Measurements from ENCODE around the gene KRCC1.

Gene KRCC1

DNA sequence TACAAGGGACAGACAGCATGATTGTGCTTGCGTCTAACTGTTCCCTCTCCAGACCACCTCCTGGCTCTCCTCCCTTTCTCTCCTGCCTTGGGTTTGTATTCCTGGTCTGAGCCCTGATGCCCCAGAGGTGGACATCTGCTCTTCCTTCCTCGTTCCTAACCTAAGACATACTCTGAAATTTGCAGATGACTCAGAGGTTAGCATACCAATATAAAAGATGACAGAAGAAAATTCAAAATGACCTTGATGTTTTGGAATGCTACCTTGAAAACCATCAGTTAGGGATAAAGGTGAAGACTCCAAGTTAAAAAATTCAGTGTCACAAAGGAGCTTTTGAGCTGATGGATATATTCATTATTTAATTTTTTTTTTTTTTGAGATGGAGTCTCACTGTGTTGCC is 25.0 kb upstream of the KRCC1 start:
- TF ChIP-seq CTCF (IDR thresholded peaks at IDR 0.05; ENCODE audit: poor library complexity, severe bottlenecking), result no peak
- H3K27me3 ChIP-seq (ENCODE audit: insufficient read depth, poor library complexity, severe bottlenecking), result no peaks in the 10 kb centered on the region
- no peaks in the 10 kb centered on the region for H3K4me1 ChIP-seq (ENCODE audit: insufficient read depth, poor library complexity, severe bottlenecking)
- H3K27ac ChIP-seq (ENCODE audit: poor library complexity, severe bottlenecking), result no peak overlapping the region
- no peaks in the 10 kb centered on the region for H3K36me3 ChIP-seq (ENCODE audit: low read depth)
- no peak overlapping the region for H3K4me3 ChIP-seq (ENCODE audit: severe bottlenecking)
- no peak for DNase-seq (ENCODE audit: low spot score)
- H3K9me3 ChIP-seq (ENCODE audit: severe bottlenecking), result no peaks in the 10 kb centered on the region
- peak; percentile 48; the same call in 1 of the 3 replicates for ATAC-seq (ENCODE audit: low read depth)

DNA sequence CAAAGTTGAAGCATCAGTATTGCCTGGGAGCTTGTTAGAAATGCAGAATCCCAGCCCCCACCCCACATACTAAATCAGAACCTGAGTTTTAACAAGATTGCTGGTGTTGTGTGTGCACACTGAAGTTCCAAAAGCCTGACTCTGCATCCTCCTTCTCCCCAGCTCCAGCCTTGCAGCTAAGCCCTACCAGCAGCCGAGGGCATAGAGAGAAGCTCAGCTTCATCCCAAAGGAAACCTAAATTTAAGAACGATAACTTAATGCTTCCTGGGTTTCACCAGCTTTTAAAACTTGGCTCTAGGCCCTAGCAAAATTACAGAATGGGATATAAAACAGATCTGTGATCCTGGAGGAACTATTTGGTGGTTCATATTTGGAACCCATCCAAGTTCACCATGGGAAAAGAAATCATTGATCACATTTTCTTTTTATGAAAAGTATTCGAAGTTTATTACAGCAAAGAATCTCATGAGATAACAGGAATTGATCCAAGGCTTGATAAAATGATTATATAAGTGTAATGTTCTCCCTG is 23.1 kb upstream of the KRCC1 start:
- Histone ChIP-seq H3K4me1 (ENCODE audit: insufficient read depth, poor library complexity, severe bottlenecking) (no peaks in the 10 kb centered on the region), H3K36me3 (ENCODE audit: low read depth) (no peaks in the 10 kb centered on the region), H3K27me3 (ENCODE audit: insufficient read depth, poor library complexity, severe bottlenecking) (no peaks in the 10 kb centered on the region), H3K4me3 (ENCODE audit: severe bottlenecking) (no peak overlapping the region), H3K9me3 (ENCODE audit: severe bottlenecking) (no peaks in the 10 kb centered on the region), H3K27ac (ENCODE audit: poor library complexity, severe bottlenecking) (no peak overlapping the region)
- DNase-seq (ENCODE audit: low spot score) (no peak), ATAC-seq (ENCODE audit: low read depth) (no peak)
- TF ChIP-seq CTCF (IDR thresholded peaks at IDR 0.05; ENCODE audit: poor library complexity, severe bottlenecking), result no peak

DNA sequence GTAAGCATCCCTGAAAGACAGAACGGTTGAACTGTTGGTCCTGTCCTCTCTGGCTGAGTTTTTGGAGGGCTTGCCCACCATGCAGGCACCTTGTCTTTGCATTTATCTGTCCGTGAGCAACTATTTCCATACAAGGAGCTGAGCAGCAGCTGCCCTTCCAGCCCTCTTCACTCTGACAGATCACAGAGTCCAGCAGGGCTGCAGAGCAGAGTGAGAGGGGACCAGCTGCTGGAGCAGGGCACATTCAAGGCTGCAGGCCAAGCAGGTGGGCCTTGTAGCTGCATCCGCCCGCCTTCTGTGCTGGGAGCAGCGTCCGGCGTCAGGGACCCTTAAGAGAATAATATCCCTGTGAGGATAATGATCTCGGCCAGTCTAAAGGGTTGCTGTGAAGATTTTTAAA is 21.5 kb upstream of the KRCC1 start:
- TF ChIP-seq CTCF (IDR thresholded peaks at IDR 0.05; ENCODE audit: poor library complexity, severe bottlenecking), result no peak
- no peaks in the 10 kb centered on the region for H3K9me3 ChIP-seq (ENCODE audit: severe bottlenecking)
- no peaks in the 10 kb centered on the region for H3K36me3 ChIP-seq (ENCODE audit: low read depth)
- H3K27me3 ChIP-seq (ENCODE audit: insufficient read depth, poor library complexity, severe bottlenecking), result no peaks in the 10 kb centered on the region
- H3K4me3 ChIP-seq (ENCODE audit: severe bottlenecking), result no peak overlapping the region
- no peak for ATAC-seq (ENCODE audit: low read depth)
- H3K27ac ChIP-seq (ENCODE audit: poor library complexity, severe bottlenecking), result no peak overlapping the region
- DNase-seq (ENCODE audit: low spot score), result no peak
- no peaks in the 10 kb centered on the region for H3K4me1 ChIP-seq (ENCODE audit: insufficient read depth, poor library complexity, severe bottlenecking)

GRCh38 chr2:88074854-88075292 is 19.3 kb upstream of the KRCC1 start:
- DNase-seq (ENCODE audit: low spot score) (no peak), ATAC-seq (ENCODE audit: low read depth) (peak; percentile 91)
- Histone ChIP-seq H3K27ac (ENCODE audit: poor library complexity, severe bottlenecking) (no peak overlapping the region), H3K36me3 (ENCODE audit: low read depth) (no peaks in the 10 kb centered on the region), H3K27me3 (ENCODE audit: insufficient read depth, poor library complexity, severe bottlenecking) (no peaks in the 10 kb centered on the region), H3K4me3 (ENCODE audit: severe bottlenecking) (no peak overlapping the region), H3K9me3 (ENCODE audit: severe bottlenecking) (no peaks in the 10 kb centered on the region), H3K4me1 (ENCODE audit: insufficient read depth, poor library complexity, severe bottlenecking) (no peaks in the 10 kb centered on the region)
- no peak for TF ChIP-seq CTCF (IDR thresholded peaks at IDR 0.05; ENCODE audit: poor library complexity, severe bottlenecking)

- H3K27ac ChIP-seq (ENCODE audit: poor library complexity, severe bottlenecking), result no peak overlapping the region
- ATAC-seq (ENCODE audit: low read depth) (no peak), DNase-seq (ENCODE audit: low spot score) (no peak)
- H3K9me3 ChIP-seq (ENCODE audit: severe bottlenecking), result no peaks in the 10 kb centered on the region
- TF ChIP-seq CTCF (IDR thresholded peaks at IDR 0.05; ENCODE audit: poor library complexity, severe bottlenecking), result no peak
- no peaks in the 10 kb centered on the region for H3K36me3 ChIP-seq (ENCODE audit: low read depth)
- H3K27me3 ChIP-seq (ENCODE audit: insufficient read depth, poor library complexity, severe bottlenecking), result no peaks in the 10 kb centered on the region
- no peak overlapping the region for H3K4me3 ChIP-seq (ENCODE audit: severe bottlenecking)
- no peaks in the 10 kb centered on the region for H3K4me1 ChIP-seq (ENCODE audit: insufficient read depth, poor library complexity, severe bottlenecking)
Measured at GRCh38 chr2:88074150-88074549, 18.6 kb upstream of the KRCC1 start.
